GM19468 (cell line): ENCODE results near the gene DKK3.

Experiments used
- ATAC-seq: cut with Tn5 transposase; IDR thresholded peaks from one replicate; pipeline ENCODE4 v1.9.1; 2021; ENCODE audit warnings: mild to moderate bottlenecking, moderate library complexity, moderate number of reproducible peaks; ENCODE audit not compliant: unreplicated experiment; ENCODE audit errors: extremely low read depth

Gene DKK3

DNA sequence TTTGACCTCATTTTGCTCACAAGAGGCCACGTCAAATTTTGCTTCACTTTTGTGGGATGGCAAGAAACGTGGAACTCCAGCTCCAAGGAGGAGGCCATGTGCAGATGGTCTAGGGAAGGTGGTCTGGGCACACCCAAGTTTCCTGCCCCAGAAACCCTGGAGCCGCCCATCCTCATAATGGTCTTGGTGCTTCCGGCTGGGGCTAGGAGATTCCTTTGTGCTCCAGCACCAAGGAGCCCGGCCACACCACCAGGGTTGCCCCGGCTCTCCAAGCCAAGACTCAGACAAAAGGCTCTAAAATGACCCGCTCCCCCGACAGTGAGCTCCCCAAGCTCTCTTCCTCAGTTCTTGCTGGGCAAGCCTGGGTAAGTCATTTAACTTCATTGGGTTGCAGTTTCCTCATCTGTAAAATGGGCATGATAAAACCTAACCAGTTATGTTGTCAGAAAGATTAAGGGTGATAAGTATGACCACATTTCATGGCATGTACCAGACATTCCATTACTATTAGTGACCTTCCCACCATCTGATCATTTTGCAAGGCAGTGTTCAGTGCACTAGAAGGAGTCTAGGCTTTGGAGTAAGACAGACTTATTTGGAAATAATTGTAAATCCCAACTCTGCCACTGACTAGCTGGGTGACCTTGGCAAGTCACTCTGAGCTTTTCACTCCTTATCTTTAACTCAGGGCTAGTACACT is 23.3 kb downstream of the DKK3 start:
- no peak for ATAC-seq

- ATAC-seq = no peak
Measured at GRCh38 chr11:11984563-11984962, 23.9 kb downstream of the DKK3 start.

GRCh38 chr11:11983427-11983826 is 25.0 kb downstream of the DKK3 start:
- no peak for ATAC-seq

DNA sequence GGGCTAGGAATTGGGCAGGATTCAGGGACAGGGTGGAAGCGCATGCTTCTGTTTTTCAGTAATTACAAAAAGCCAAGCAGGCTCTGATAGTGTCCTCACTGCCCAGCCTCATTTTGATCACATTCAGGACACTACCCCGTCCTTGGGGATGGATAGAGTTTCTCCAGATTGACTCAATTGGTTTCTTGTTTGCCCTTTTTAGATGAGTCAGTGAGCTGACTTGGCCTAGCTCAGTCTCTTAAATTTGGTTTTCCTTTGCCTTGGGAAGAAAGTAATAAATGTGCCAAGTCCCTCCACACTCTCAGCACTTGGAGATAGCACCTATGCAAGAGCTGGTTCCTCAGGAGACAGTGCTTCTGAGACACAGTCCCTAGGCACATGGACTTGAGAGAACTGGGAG is 25.5 kb downstream of the DKK3 start:
- ATAC-seq = no peak

- ATAC-seq = no peak
Measured at GRCh38 chr11:11982461-11982860, 26.0 kb downstream of the DKK3 start.

DNA sequence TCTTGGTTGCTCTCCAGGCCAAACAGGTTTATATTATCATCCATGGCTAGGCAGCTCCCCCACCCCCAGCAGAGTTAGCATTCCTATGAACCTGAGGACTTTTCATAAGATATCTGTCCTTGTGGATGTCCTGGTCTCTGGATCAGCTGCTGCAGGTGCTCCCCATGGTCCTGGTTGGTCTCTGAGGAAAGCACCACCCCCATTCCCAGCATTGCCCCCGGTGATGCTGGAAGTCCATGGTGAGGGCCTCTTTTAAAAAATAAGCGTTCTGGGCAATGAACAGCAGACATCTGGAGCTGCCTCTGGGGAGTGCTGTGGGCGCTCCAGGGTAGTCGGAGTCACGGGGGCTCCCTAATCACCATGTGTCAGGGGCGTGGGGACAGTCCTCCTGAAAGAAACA is 26.6 kb downstream of the DKK3 start:
- no peak for ATAC-seq

- ATAC-seq = no peak
Measured at GRCh38 chr11:11981364-11981763, 27.1 kb downstream of the DKK3 start.

DNA sequence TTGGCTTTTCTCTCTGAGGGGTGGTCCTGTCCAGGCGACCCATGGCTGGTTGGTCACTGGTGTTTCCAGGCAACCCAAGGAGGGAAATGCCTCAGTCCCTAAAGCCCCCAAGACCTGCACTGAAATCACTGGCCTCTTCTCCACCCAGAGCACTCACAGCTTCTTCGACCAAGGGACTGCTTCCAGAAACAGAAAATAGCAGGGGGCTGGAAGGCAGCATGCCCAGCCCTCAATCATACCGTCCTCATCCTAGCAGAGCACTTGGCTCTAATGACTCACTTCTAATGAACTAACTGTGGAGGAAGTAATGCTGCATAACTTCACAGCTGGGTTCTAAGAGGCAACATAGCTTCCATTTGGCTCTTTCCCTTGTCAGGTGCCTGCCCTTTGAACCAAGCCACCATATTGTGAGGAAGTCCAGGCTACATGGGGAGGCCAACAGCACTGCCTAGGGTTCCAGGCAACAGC is 27.6 kb downstream of the DKK3 start:
- ATAC-seq = no peak

DNA sequence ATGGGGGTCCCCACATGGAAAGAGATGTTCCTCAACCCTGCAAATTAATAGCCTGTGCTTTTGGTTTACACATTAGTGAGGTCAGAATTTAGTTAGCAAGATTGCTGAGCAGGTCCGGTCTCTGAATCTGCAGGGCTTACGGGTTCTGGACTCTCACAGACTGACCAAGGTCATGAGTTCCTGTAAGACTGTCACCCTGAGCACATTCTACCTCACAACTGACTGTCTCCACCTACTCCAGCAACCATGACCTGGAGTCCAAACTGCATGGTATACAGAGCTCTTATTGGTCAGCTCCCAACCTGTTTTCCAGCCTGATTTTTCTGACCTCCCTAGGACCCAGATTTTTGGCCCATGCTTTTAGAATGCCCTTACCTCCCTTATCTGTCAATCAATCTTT is 28.2 kb downstream of the DKK3 start:
- ATAC-seq = no peak

DNA sequence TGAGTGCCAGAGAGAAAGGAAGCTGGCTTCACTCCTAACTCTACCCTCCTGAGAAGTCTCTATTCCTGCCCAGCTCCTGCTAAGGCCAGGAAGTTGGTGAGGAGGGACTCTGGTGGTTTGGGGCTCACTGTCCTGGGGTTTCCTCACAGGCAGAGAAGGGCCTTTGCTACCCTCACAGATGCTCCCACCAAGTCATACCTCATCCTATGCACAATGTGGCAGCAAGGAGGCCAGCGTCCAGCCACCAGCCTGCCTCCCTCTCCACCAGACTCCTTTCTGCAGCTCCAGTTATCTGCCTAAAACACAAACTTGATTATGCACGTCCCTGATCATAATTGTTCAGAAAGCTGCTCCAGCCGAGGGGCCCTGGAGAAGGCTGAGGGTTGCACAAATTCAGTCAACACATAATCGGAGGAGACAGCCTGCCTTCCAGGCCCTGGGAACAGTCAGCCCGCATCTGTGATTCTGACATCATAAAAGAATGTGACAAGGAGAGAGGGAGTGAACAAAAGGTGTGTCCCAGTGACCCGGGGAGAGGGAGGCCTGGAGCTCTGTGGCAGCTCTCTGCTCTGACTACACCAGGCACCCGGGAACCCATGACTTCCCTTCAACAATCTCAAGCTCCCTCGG is 28.8 kb downstream of the DKK3 start:
- no peak for ATAC-seq

- ATAC-seq = no peak
Measured at GRCh38 chr11:11978792-11979487, 29.5 kb downstream of the DKK3 start.

DNA sequence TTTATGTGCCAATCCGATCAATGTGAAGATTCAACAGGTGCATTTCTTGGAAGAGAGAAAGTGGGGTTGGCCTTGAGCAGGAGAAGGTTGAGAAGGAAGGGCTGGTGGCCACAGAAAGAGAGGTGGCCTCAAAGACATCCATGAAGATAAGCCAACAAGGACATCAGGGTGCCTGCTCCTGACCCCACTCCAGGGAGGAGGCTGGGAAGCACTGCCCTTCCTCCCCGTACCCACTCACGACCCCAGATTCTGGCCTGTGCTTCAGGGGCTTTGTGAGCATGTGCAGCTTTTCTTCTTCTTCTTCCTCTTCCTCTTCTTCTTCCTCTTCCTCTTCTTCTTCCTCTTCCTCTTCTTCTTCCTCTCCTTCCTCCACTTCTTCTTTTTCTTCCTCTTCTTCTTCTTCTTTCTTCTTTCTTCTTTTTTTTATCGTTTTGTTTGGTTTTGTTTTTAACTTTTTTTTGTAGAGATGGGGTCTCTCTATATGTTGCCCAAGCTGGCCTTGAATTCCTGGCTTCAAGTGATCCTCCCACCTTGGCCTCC is 30.3 kb downstream of the DKK3 start:
- no peak for ATAC-seq

GRCh38 chr11:11977206-11977938 is 31.1 kb downstream of the DKK3 start:
- ATAC-seq = no peak

DNA sequence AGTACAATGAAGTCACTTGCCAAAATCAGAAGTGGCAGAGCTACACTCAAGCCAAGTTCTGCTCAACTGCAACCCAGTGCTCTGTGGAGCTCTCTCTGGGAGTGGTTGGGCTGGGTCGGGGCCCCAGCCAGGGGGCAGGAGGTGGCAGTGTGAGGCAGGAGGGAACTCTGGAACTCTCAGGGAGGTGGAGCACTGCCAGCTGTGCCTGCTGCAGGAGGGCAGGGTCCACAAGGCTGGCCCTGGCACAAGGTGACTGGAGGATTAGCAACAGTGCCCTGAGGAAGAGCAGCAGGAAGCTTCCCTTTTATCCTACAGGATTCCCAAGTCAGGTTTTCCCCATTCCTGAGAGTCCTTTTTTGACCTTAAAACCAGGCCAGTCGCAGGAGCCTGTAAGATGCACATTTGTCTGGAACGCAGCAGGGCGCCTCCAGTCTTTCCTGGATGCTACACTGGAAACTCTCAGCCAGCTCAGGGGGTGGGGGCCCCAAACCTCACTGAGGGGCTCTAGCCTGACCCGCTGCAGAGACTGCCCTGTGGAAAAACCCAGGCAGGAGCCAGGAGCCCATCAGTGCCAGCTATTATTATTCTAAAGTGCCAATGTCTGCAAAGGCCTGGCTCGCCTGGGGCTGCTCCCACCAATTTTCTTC is 31.8 kb downstream of the DKK3 start:
- no peak for ATAC-seq

DNA sequence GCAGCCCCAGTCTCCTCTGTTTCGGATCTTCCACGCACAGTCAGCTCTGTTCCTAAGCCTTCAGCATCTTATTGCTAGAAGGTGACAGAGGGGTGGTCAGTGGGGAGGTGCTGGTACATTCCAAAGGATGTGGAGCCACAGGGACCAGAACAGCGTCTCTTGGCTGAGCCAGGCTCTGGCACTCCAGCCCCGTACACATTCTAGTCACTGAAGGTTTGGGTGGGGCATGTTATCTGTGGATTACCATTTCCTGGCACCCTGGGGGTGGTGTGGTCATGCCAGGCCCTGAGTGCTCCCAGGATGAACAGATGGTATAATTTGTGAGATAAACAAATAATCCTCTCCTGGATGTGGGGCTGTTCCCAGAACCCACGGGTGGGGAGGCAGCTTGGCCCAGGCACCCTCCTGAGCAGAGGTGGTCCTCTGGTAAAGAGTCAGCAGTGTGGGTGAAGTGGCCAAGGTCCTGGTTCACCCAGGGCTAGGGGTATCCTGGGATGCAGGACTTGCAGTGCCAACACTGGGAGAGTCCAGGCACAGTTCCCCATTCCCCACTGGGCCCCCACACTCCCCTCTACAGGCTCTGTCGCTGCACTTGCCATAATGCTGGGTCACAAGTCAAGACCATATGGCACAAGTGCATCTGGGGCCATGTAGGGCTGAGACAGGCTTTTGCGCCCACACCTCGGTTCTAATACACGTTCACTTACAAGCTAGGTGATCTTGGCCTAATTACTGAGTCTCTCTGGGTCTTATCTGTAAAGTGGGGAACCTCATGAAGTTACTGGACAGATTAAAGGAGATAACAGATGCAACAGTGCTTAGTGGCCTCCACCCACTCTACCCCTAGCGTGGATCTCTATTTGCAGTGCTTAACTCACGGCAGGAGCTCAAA is 33.0 kb downstream of the DKK3 start:
- no peak for ATAC-seq

- no peak for ATAC-seq
Measured at GRCh38 chr11:11973866-11974265, 34.6 kb downstream of the DKK3 start.

DNA sequence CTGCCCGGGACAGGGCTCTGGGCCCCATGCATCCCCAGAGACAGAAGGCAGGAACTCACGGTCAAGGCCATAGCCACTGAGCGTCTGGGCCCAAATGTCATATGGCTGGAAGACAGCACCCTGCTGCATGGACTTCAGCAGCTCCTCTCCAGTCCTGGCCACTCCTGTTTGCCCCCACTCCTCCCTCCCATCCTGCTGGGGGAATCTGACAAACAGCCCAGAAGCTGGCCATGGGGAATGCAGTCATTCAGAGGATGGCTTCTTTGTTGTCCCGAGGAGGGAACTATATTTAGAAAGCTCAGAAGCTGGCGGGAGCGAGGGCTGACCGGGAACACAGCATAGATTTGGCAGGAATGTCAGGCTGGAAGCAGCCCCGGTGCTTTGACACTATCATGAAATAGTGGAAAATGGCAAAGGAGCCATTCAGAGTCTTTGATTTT is 35.0 kb downstream of the DKK3 start:
- ATAC-seq = no peak

- ATAC-seq = no peak
Measured at GRCh38 chr11:11972730-11973341, 35.6 kb downstream of the DKK3 start.
